ENCODE data around the gene SUPT3H.

DNA sequence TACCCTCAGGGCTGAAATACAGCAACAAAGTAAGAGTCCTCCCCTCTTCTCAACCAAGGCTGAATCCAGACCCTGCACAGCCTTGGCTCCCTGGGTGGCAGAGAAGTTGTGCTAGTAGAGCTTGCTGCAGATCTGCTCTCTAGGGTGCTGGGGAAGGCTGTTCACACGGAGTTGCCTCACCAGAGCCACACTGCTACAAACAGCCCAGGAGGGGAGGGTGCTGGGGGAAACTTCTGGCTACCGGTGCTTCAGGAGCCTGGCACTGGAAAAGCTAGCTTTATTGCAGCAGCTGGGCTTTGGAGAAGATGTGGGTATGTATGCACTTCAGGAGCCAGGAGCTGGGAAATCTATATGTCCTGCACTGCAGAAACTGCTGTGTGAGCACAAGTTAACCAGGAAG lies 37.6 kb upstream of the SUPT3H start:
- TF ChIP-seq EZH2 (IDR thresholded peaks at IDR 0.05; ENCODE audit: low read length): no peak
- no peak for TF ChIP-seq CTCF (optimal IDR thresholded peaks at IDR 0.05 in 1 of 3, IDR thresholded peaks at IDR 0.05 in 1 of 3, conservative IDR thresholded peaks at IDR 0.05 in 1 of 3; ENCODE audit: extremely low read depth in 1 of 3, insufficient read depth in 2 of 3, low read length in 3 of 3)
